WTC11 (cell line): Measurements from ENCODE around the gene HYAL2. TPM values are rescaled to one million over a fixed set of nuclear protein-coding genes. Genes with fewer than 3 reads are reported as not detected.

ENCODE experiments used
- AFF4 ChIP-seq: sonication (generic); formaldehyde crosslinking; IDR thresholded peaks from 2 replicates; pipeline ENCODE4 v1.8.1; 2023; ENCODE audit warnings: mild to moderate bottlenecking, missing genetic modification reagents, borderline replicate concordance
- AR ChIP-seq: fragments of 250-450 bp; sonication (Bioruptor Pico); IDR thresholded peaks from 2 replicates; pipeline ENCODE4 v1.9.0; 2021; ENCODE audit warnings: mild to moderate bottlenecking
- ATF2 ChIP-seq: sonication (generic); formaldehyde crosslinking; IDR thresholded peaks from 2 replicates; pipeline ENCODE4 v1.8.1; 2022; ENCODE audit warnings: low read depth, missing genetic modification reagents, borderline replicate concordance
- CBFB ChIP-seq: sonication (generic); formaldehyde crosslinking; IDR thresholded peaks from 2 replicates; pipeline ENCODE4 v1.8.1; 2022; ENCODE audit warnings: mild to moderate bottlenecking, low read depth, missing genetic modification reagents
- ERG ChIP-seq: fragments of 250-450 bp; sonication (Bioruptor Pico); IDR thresholded peaks from 2 replicates; pipeline ENCODE4 v1.8.0; 2021; ENCODE audit warnings: mild to moderate bottlenecking
- FOXP1 ChIP-seq: sonication (generic); formaldehyde crosslinking; IDR thresholded peaks from 2 replicates; pipeline ENCODE4 v1.8.0; 2022; ENCODE audit warnings: missing genetic modification reagents, mild to moderate bottlenecking, moderate library complexity, borderline replicate concordance
- FOXP4 ChIP-seq: sonication (generic); formaldehyde crosslinking; IDR thresholded peaks from 2 replicates; pipeline ENCODE4 v1.8.0; 2022; ENCODE audit warnings: mild to moderate bottlenecking, missing genetic modification reagents
- GTF2I ChIP-seq: fragments of 250-450 bp; sonication (Bioruptor Pico); conservative IDR thresholded peaks from 2 replicates; pipeline ENCODE4 v1.4.0; 2021; ENCODE audit warnings: mild to moderate bottlenecking
- KAT7 ChIP-seq: sonication (generic); formaldehyde crosslinking; IDR thresholded peaks from 2 replicates; pipeline ENCODE4 v1.8.1; 2023; ENCODE audit warnings: missing genetic modification reagents, mild to moderate bottlenecking, borderline replicate concordance
- MLX ChIP-seq: sonication (generic); formaldehyde crosslinking; IDR thresholded peaks from 2 replicates; pipeline ENCODE4 v1.8.1; 2023; ENCODE audit warnings: mild to moderate bottlenecking, missing genetic modification reagents, moderate library complexity
- NFATC4 ChIP-seq: fragments of 250-450 bp; sonication (Bioruptor Pico); IDR thresholded peaks from 2 replicates; pipeline ENCODE4 v1.9.0; 2021; ENCODE audit warnings: mild to moderate bottlenecking
- NR2C2 ChIP-seq: sonication (generic); formaldehyde crosslinking; IDR thresholded peaks from 2 replicates; pipeline ENCODE4 v1.8.0; 2022; ENCODE audit warnings: mild to moderate bottlenecking, missing genetic modification reagents
- RELA ChIP-seq: sonication (generic); formaldehyde crosslinking; IDR thresholded peaks from 2 replicates; pipeline ENCODE4 v1.8.1; 2022; ENCODE audit warnings: missing genetic modification reagents, mild to moderate bottlenecking, borderline replicate concordance
- SOX15 ChIP-seq: fragments of 250-450 bp; sonication (Bioruptor Pico); IDR thresholded peaks from 2 replicates; pipeline ENCODE4 v1.9.0; 2021; ENCODE audit warnings: mild to moderate bottlenecking
- TP53 ChIP-seq: sonication (generic); formaldehyde crosslinking; IDR thresholded peaks from 2 replicates; pipeline ENCODE4 v1.8.1; 2023; ENCODE audit warnings: mild to moderate bottlenecking, missing genetic modification reagents
- USF1 ChIP-seq: sonication (generic); formaldehyde crosslinking; IDR thresholded peaks from 2 replicates; pipeline ENCODE4 v1.8.0; 2022; ENCODE audit warnings: mild to moderate bottlenecking, missing genetic modification reagents
- USF2 ChIP-seq: sonication (generic); formaldehyde crosslinking; IDR thresholded peaks from 2 replicates; pipeline ENCODE4 v1.8.1; 2023; ENCODE audit warnings: mild to moderate bottlenecking, missing genetic modification reagents, moderate library complexity
- ZBTB43 ChIP-seq: sonication (generic); formaldehyde crosslinking; IDR thresholded peaks from 2 replicates; pipeline ENCODE4 v1.8.1; 2023; ENCODE audit warnings: mild to moderate bottlenecking, missing genetic modification reagents
- ZNF138 ChIP-seq: sonication (generic); formaldehyde crosslinking; conservative IDR thresholded peaks from 2 replicates; pipeline ENCODE4 v1.8.1; 2022; ENCODE audit warnings: mild to moderate bottlenecking, moderate library complexity, missing genetic modification reagents
- ZNF263 ChIP-seq: sonication (generic); formaldehyde crosslinking; IDR thresholded peaks from 2 replicates; pipeline ENCODE4 v1.8.1; 2022; ENCODE audit warnings: low read depth, mild to moderate bottlenecking, moderate library complexity, missing genetic modification reagents
- ZNF317 ChIP-seq: sonication (generic); formaldehyde crosslinking; IDR thresholded peaks from 2 replicates; pipeline ENCODE4 v1.8.1; 2023; ENCODE audit warnings: low read depth, mild to moderate bottlenecking, moderate library complexity, missing genetic modification reagents, borderline replicate concordance
- ZNF396 ChIP-seq: fragments of 250-450 bp; sonication (Bioruptor Pico); IDR thresholded peaks from 2 replicates; pipeline ENCODE4 v1.8.0; 2021; ENCODE audit warnings: mild to moderate bottlenecking, moderate library complexity, borderline replicate concordance
- ZNF423 ChIP-seq: fragments of 250-450 bp; sonication (Bioruptor Pico); IDR thresholded peaks from 2 replicates; pipeline ENCODE4 v2.1.2; 2022; ENCODE audit warnings: mild to moderate bottlenecking, moderate library complexity
- total RNA-seq: library from RNA; stranded (reverse); gene quantifications from 3 replicates; pipeline ENCODE4 v1.2.3, GENCODE V29; 2021

Gene HYAL2
- total RNA-seq, 1 experiment from 2014 or later = 58.0 TPM

GRCh38 chr3:50337175-50337861 lies 14.8 kb upstream of the HYAL2 start (continued):
- TF ChIP-seq ZNF317 (no peak), KAT7 (no peak; the same call in 1 of the 2 replicates), USF2 (peak; percentile 41; the same call in 1 of the 2 replicates), CBFB (CRISPR knock-in tag) (0 out of 2 replicates have a peak, but pooled peaks have one; percentile 10), GTF2I (CRISPR knock-in tag) (no peak), AFF4 (0 out of 2 replicates have a peak, but pooled peaks have one; percentile 64), FOXP1 (CRISPR knock-in tag) (peak; percentile 91), TP53 (CRISPR knock-in tag) (no peak; the same call in 1 of the 2 replicates), ZNF423 (CRISPR knock-in tag) (no peak), ZNF396 (CRISPR knock-in tag) (no peak), NFATC4 (no peak), AR (CRISPR knock-in tag) (no peak), ZBTB43 (CRISPR knock-in tag) (peak; percentile 86; the same call in 1 of the 2 replicates), NR2C2 (no peak), SOX15 (no peak), MLX (CRISPR knock-in tag) (no peak), ZNF263 (CRISPR knock-in tag) (no peak), ATF2 (CRISPR knock-in tag) (no peak), RELA (CRISPR knock-in tag) (no peak), FOXP4 (CRISPR knock-in tag) (peak; percentile 77), ZNF138 (peak; percentile 90), USF1 (CRISPR knock-in tag) (0 out of 2 replicates have a peak, but pooled peaks have one; percentile 15), ERG (no peak)
